Erythroblast (primary cell): ENCODE data around the gene PPM1E.

Experiments
- GATA1 ChIP-seq: IDR thresholded peaks from 2 replicates; pipeline ENCODE4 v1.6.1; 2011; ENCODE audit warnings: low read depth, mild to moderate bottlenecking, control low read depth, low read length, moderate library complexity
- POLR2A ChIP-seq: IDR thresholded peaks from 2 replicates; pipeline ENCODE4 v1.6.1; 2011; ENCODE audit warnings: mild to moderate bottlenecking, low read length

DNA sequence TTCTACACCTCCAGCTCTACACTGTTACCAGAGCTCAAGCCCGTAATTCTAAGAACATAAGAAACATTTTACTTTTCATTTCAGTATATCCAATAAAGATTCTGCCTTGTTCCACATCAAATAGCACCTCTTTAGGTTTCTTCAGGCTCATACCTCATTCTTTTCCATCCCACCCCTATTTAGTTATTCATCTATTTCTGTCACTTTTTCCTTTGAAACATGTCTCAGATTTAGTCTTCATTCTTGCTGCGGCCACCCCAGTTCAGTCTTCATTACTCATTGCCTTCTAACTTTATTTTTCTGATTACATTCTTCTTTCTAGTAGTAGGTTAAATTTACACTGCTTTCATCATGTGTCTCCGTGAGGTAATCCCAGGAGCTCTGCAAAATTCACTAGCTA, 33.5 kb downstream of the PPM1E start:
- TF ChIP-seq POLR2A (no peak), GATA1 (no peak)
